ENCODE measurements around the gene PRICKLE3. TPM values are rescaled to one million over a fixed set of nuclear protein-coding genes. Genes with fewer than 3 reads are reported as not detected.

PRICKLE3 gene
- total and polyA plus RNA-seq, 2 of the 4 experiments (the other 2 are of a cell fraction): 3.4 to 6.4 TPM

DNA sequence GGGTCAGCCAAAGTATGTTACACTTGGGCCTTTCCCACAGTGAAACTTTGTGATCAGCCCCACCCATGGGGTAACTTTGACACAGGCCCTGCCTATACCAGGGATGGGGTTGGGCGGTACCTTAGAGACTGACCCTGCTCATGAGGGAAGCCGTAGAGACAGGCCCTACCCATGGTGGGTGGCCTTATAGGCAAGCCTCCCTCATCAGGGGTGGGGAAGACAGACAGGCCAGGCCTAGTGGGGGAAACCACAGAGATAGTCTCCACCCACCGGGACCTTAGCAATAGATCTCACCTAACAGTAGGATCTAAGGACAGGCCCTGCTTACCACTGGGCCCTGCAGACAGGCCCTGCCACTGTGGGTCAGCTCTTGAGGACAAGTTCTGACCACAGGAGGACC, 7.6 kb downstream of the PRICKLE3 start:
- Histone ChIP-seq H4K8ac (ENCODE audit: low read depth in 2 of 2, low read length in 2 of 2) (no peak overlapping the region), H3K4me2 (ENCODE audit: low read depth, low read length) (no peak overlapping the region), H3K27ac (ENCODE audit: insufficient read depth, low read length) (no peak overlapping the region), H3K4ac (ENCODE audit: low read depth, low read length) (no peak overlapping the region), H2BK5ac (ENCODE audit: low read depth, low read length, poor library complexity, severe bottlenecking) (no peak overlapping the region), H3K27me3 (ENCODE audit: control insufficient read depth, insufficient read depth, low read length) (no peaks in the 10 kb centered on the region), H3K36me3 (ENCODE audit: control insufficient read depth, insufficient read depth, low read length) (peaks cover 27% of the 10 kb centered on the region), H3K9ac (ENCODE audit: low read depth, low read length) (no peak overlapping the region), H3K9me3 (ENCODE audit: control insufficient read depth, insufficient read depth, low read length) (no peaks in the 10 kb centered on the region; the same call in 1 of the 2 replicates), H3K14ac (replicated peaks; ENCODE audit: low read depth, low read length) (no peak overlapping the region), H3K4me3 (ENCODE audit: insufficient read depth, low read depth, low read length) (no peak overlapping the region), H2AK9ac (replicated peaks; ENCODE audit: low read depth, low read length, poor library complexity) (peak overlapping the region; percentile 13), H3K9me1 (ENCODE audit: insufficient read depth, low read length) (no peaks in the 10 kb centered on the region), H3K18ac (ENCODE audit: low read depth, low read length) (no peak overlapping the region), H4K20me1 (ENCODE audit: insufficient read depth, low read length) (no peaks in the 10 kb centered on the region; the same call in 1 of the 2 replicates), H2BK20ac (ENCODE audit: low read depth, low read length) (no peak overlapping the region), H4K5ac (ENCODE audit: low read depth, low read length) (no peak overlapping the region), H4K91ac (ENCODE audit: insufficient read depth, low read depth, low read length) (no peak overlapping the region), H3K23ac (ENCODE audit: low read depth, low read length) (no peak overlapping the region), H2AK5ac (ENCODE audit: low read depth, low read length) (no peak overlapping the region), H3K4me1 (ENCODE audit: control insufficient read depth, insufficient read depth, low read length) (no peaks in the 10 kb centered on the region), H3K56ac (ENCODE audit: extremely low read depth, insufficient read depth, low read length) (no peak overlapping the region), H2BK15ac (ENCODE audit: low read depth, low read length) (no peak overlapping the region), H3K79me1 (ENCODE audit: low read depth in 1 of 2, low read length in 2 of 2) (peaks cover 7 to 11% of the 10 kb centered on the region in 2 experiments; a peak in 2 of 4 replicates), H2BK120ac (ENCODE audit: low read depth, low read length) (no peak overlapping the region), H2AFZ (replicated peaks; ENCODE audit: low read length, poor library complexity) (no peak overlapping the region)
- DNase-seq (no peak), ATAC-seq (ENCODE audit: low read depth) (no peak)
- in situ Hi-C loops (cut with MboI; ENCODE audit: low sequenced_read_pairs): no loop called here
- WGBS, 2 experiments (ENCODE audit: extremely low coverage in 2 of 2, insufficient read length in 1 of 2): 100% methylated on average over 1 of the region's 3 CpGs; no CpG with 5 or more reads in 1 of the 2 experiments
- dilution Hi-C loops (cut with HindIII; ENCODE audit: low sequenced_read_pairs, unreplicated experiment): no loop called here
- BruUV-seq (replicated peaks): no TSS peak
- intact Hi-C loops (cut with micrococcal nuclease): no loop called here
- ChIA-PET CTCF (no interaction called here), POLR2A (ENCODE audit: unreplicated experiment) (no interaction called here)
- TF ChIP-seq FOS (IDR thresholded peaks at IDR 0.05; ENCODE audit: low read depth, low read length) (no peak), SMC3 (IDR thresholded peaks at IDR 0.05; ENCODE audit: low read depth, low read length) (no peak), POLR2A (IDR thresholded peaks at IDR 0.05; ENCODE audit: low read depth, low read length) (no peak), BHLHE40 (IDR thresholded peaks at IDR 0.05; ENCODE audit: low read depth, low read length) (no peak), RFX5 (IDR thresholded peaks at IDR 0.05; ENCODE audit: low read depth, low read length) (no peak)
- TF ChIP-seq, protein P1, sequence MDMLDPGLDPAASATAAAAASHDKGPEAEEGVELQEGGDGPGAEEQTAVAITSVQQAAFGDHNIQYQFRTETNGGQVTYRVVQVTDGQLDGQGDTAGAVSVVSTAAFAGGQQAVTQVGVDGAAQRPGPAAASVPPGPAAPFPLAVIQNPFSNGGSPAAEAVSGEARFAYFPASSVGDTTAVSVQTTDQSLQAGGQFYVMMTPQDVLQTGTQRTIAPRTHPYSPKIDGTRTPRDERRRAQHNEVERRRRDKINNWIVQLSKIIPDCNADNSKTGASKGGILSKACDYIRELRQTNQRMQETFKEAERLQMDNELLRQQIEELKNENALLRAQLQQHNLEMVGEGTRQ (IDR thresholded peaks at IDR 0.05; ENCODE audit: low read depth, low read length): no peak
